Endothelial cell of umbilical vein (primary cell): ENCODE measurements around the gene PSAP. TPM values are rescaled to one million over a fixed set of nuclear protein-coding genes. Genes with fewer than 3 reads are reported as not detected.

Experiments used
- BruUV-seq: library from RNA; stranded (reverse); fragments of 400-500 nt; replicated peaks from 2 replicates; lab custom pipeline; 2021; lab: Mats Ljungman, UMichigan
- CTCF ChIA-PET: fragments of 300-600, 350-600 bp; sonication (Branson Sonifier 250); formaldehyde crosslinking; loops from one replicate; lab custom pipeline; 2021; ENCODE audit warnings: antibody characterized with exemption, inconsistent platforms; lab: Charles Lee
- POLR2A ChIA-PET: fragments of 300-600, 350-600 bp; sonication (Branson Sonifier 250); formaldehyde crosslinking; loops from one replicate; lab custom pipeline; 2021; ENCODE audit warnings: antibody characterized with exemption, inconsistent platforms; lab: Charles Lee
- DNase-seq: peaks from one replicate; pipeline ENCODE4 v3.0.0-alpha.2; 2011; ENCODE audit warnings: low read depth, low spot score
- FAIRE-seq: peaks from 2 replicates; lab custom pipeline; 2011; peaks lifted over from hg19 to GRCh38; lab: Jason Lieb, UNC
- H2AFZ ChIP-seq: 2 replicates; pipeline ENCODE4 v1.6.0; 2012; ENCODE audit warnings: low read depth, low read length, control low read depth, inconsistent platforms
- H3K27ac ChIP-seq: 2 replicates; pipeline ENCODE4 v1.5.1; 2011; ENCODE audit warnings: low read depth, mild to moderate bottlenecking, control low read depth, low read length, moderate library complexity; ENCODE audit not compliant: insufficient read depth
- H3K27me3 ChIP-seq, 2 experiments: 2 replicates each; pipeline versions ENCODE4 v1.6.0 to v1.6.1; 2011; ENCODE audit warnings: low read length in 2 of 2, mixed read lengths in 1 of 2; ENCODE audit not compliant: control insufficient read depth in 2 of 2, insufficient read depth in 2 of 2
- H3K36me3 ChIP-seq, 2 experiments: 2 replicates in 1 of 2; 3 replicates in 1 of 2; pipeline ENCODE4 v1.5.1; 2011; ENCODE audit warnings: low read length in 2 of 2, mild to moderate bottlenecking in 1 of 2, moderate library complexity in 1 of 2; ENCODE audit not compliant: control insufficient read depth in 2 of 2, insufficient read depth in 2 of 2; ENCODE audit errors: extremely low read depth in 1 of 2
- H3K4me1 ChIP-seq: 3 replicates; pipeline ENCODE4 v1.5.1; 2011; ENCODE audit warnings: mild to moderate bottlenecking, low read length; ENCODE audit not compliant: control insufficient read depth, insufficient read depth; ENCODE audit errors: extremely low read depth
- H3K4me2 ChIP-seq: 2 replicates; pipeline ENCODE4 v1.6.1; 2011; ENCODE audit warnings: low read length, control low read depth, mixed read lengths; ENCODE audit not compliant: insufficient read depth
- H3K4me3 ChIP-seq, 3 experiments: fragments of 200-600 bp in 1 of 3; sonication (generic), shearing (Covaris generic) in 1 of 3; replicated peaks in 1 of 3; 2 replicates each; pipeline ENCODE4 v1.5.1; 2011 to 2016; ENCODE audit warnings: control low read depth in 3 of 3, low read length in 3 of 3, mild to moderate bottlenecking in 2 of 3, inconsistent platforms in 1 of 3, low read depth in 1 of 3, moderate library complexity in 1 of 3; ENCODE audit not compliant: insufficient read depth in 1 of 3
- H3K79me2 ChIP-seq: 2 replicates; pipeline ENCODE4 v1.6.0; 2012; ENCODE audit warnings: low read length, inconsistent platforms; ENCODE audit not compliant: control insufficient read depth, insufficient read depth
- H3K9ac ChIP-seq: replicated peaks from 2 replicates; pipeline ENCODE3; 2011; ENCODE audit warnings: low read length, control low read depth; ENCODE audit not compliant: insufficient read depth; ENCODE audit errors: extremely low read depth
- H3K9me1 ChIP-seq: replicated peaks from 3 replicates; pipeline ENCODE4 v1.6.0; 2011; ENCODE audit warnings: mild to moderate bottlenecking, low read length; ENCODE audit not compliant: control insufficient read depth, insufficient read depth; ENCODE audit errors: extremely low read depth
- H3K9me3 ChIP-seq: replicated peaks from 2 replicates; pipeline ENCODE4 v1.5.1; 2012; ENCODE audit warnings: low read length, inconsistent platforms; ENCODE audit not compliant: control insufficient read depth, insufficient read depth
- H4K20me1 ChIP-seq: replicated peaks from 2 replicates; pipeline ENCODE3; 2011; ENCODE audit warnings: mild to moderate bottlenecking, low read length; ENCODE audit not compliant: control insufficient read depth, insufficient read depth; ENCODE audit errors: extremely low read depth
- CTCF ChIP-seq, 2 donors: IDR thresholded peaks; 1 replicate in 1 of 2; 2 replicates in 1 of 2; pipeline ENCODE4 v1.5.1; 2011; ENCODE audit warnings: low read length in 2 of 2, mild to moderate bottlenecking in 2 of 2, moderate library complexity in 2 of 2, control low read depth in 1 of 2, inconsistent platforms in 1 of 2, low read depth in 1 of 2; ENCODE audit not compliant: insufficient read depth in 1 of 2; ENCODE audit errors: extremely low read depth in 1 of 2
- EZH2 ChIP-seq: IDR thresholded peaks from 2 replicates; pipeline ENCODE4 v1.6.1; 2012; ENCODE audit warnings: borderline replicate concordance, low read depth, mild to moderate bottlenecking, moderate library complexity, low read length, inconsistent platforms; ENCODE audit not compliant: severe bottlenecking
- FOS ChIP-seq: IDR thresholded peaks from 2 replicates; pipeline ENCODE4 v1.6.1; 2011; ENCODE audit warnings: mild to moderate bottlenecking, low read length, moderate library complexity, borderline replicate concordance; ENCODE audit not compliant: insufficient read depth
- GATA2 ChIP-seq: IDR thresholded peaks from 2 replicates; pipeline ENCODE4 v1.7.0; 2011; ENCODE audit warnings: low read depth, mild to moderate bottlenecking, moderate library complexity, mixed read lengths, low read length; ENCODE audit not compliant: insufficient read length, insufficient read depth
- JUN ChIP-seq: IDR thresholded peaks from 2 replicates; pipeline ENCODE4 v1.6.1; 2011; ENCODE audit warnings: borderline replicate concordance, low read depth; ENCODE audit not compliant: insufficient read length, insufficient read depth
- MAX ChIP-seq: IDR thresholded peaks from 2 replicates; pipeline ENCODE4 v1.6.1; 2011; ENCODE audit not compliant: insufficient read depth, insufficient read length
- MYC ChIP-seq: IDR thresholded peaks from one replicate; pipeline ENCODE4 v1.6.1; 2011; ENCODE audit warnings: mild to moderate bottlenecking, low read depth, low read length
- POLR2A ChIP-seq: IDR thresholded peaks from 2 replicates; pipeline ENCODE4 v1.6.1; 2012; ENCODE audit warnings: low read depth, mild to moderate bottlenecking, control low read depth, low read length
- POLR2AphosphoS5 ChIP-seq: IDR thresholded peaks from 2 replicates; pipeline ENCODE4 v1.6.1; 2012; ENCODE audit warnings: low read depth, mild to moderate bottlenecking, control low read depth, low read length, moderate library complexity; ENCODE audit not compliant: insufficient read depth
- dilution Hi-C: fragments of 300-500 bp; cut with MboI; formaldehyde crosslinking; loops from one replicate; pipeline ENCODE4 v1.15.0; 2019; ENCODE audit warnings: low sequenced_read_pairs; ENCODE audit not compliant: extremely low pct_ligation_motif_present
- intact Hi-C: fragments of 100-400 bp; cut with micrococcal nuclease; formaldehyde crosslinking; loops from one replicate; pipeline ENCODE4 v1.10.0; 2022
- polyA plus RNA-seq, 4 experiments: library from polyadenylated mRNA; depleted of rRNA in 3 of 4; stranded (reverse) in 3 of 4; unstranded in 1 of 4; fragments of >200 nt; gene quantifications; 2 replicates each; pipeline versions ENCODE4 v1.2.1 to v1.2.3, GENCODE V29; 2011 to 2012; ENCODE audit warnings: missing spikeins in 1 of 4
- total RNA-seq: library from RNA; stranded (reverse); gene quantifications from 2 replicates; pipeline ENCODE4 v1.2.3, GENCODE V29; 2021

PSAP gene
- total and polyA plus RNA-seq, 2 donors (not counting 3 experiments of a cell fraction or from before 2014, with no cell fraction given) = 644 to 1,476 TPM

- POLR2A ChIA-PET = no interaction called here
- FAIRE-seq (no peak), DNase-seq (no peak)
- H3K9me1 ChIP-seq = no peaks in the 10 kb centered on the region
- H3K9me3 ChIP-seq = no peaks in the 10 kb centered on the region
- H3K27ac ChIP-seq = no peak overlapping the region
- no peaks in the 10 kb centered on the region for H3K79me2 ChIP-seq
- H3K4me3 ChIP-seq = no peak overlapping the region
- H3K27me3 ChIP-seq = no peaks in the 10 kb centered on the region
- no TSS peak for BruUV-seq
- no peaks in the 10 kb centered on the region for H3K4me1 ChIP-seq
- H3K9ac ChIP-seq = no peak overlapping the region
- intact Hi-C loops = no loop called here
- no peaks in the 10 kb centered on the region for H4K20me1 ChIP-seq
- TF ChIP-seq POLR2AphosphoS5 (no peak), EZH2 (no peak)
- H3K36me3 ChIP-seq = peaks cover 22 to 65% of the 10 kb centered on the region in 2 experiments
- no peak overlapping the region for H3K4me2 ChIP-seq
- CTCF ChIA-PET = interaction anchor here (0.7 to 4.7 kb wide), 3 partner anchors 11 to 78 kb away, joined by 3 to 28 read pairs (median 3); no protein-coding TSS in a partner anchor
- H2AFZ ChIP-seq = no peak overlapping the region
- dilution Hi-C loops = no loop called here
These were observed 32.3 kb downstream of the PSAP start for GRCh38 chr10:71818674-71819260.

- POLR2A ChIA-PET = no interaction called here
- no TSS peak for BruUV-seq
- Histone ChIP-seq H2AFZ (no peak overlapping the region), H3K27me3 (no peaks in the 10 kb centered on the region), H3K4me2 (no peak overlapping the region), H3K9me3 (no peaks in the 10 kb centered on the region), H4K20me1 (no peaks in the 10 kb centered on the region), H3K79me2 (no peaks in the 10 kb centered on the region), H3K9ac (no peak overlapping the region), H3K9me1 (no peaks in the 10 kb centered on the region), H3K27ac (no peak overlapping the region), H3K4me1 (no peaks in the 10 kb centered on the region), H3K4me3 (no peak overlapping the region), H3K36me3 (peaks cover 18 to 58% of the 10 kb centered on the region in 2 experiments)
- intact Hi-C loops (no loop called here), dilution Hi-C loops (no loop called here)
- DNase-seq (no peak), FAIRE-seq (no peak)
- no peak for TF ChIP-seq GATA2
- no peak for TF ChIP-seq EZH2
- no peak for TF ChIP-seq POLR2A
- no peak for TF ChIP-seq MYC
- no peak for TF ChIP-seq MAX
- no peak for TF ChIP-seq JUN
- no peak for TF ChIP-seq CTCF (IDR thresholded peaks at IDR 0.05; ENCODE audit: extremely low read depth in 1 of 2, insufficient read depth in 1 of 2, low read depth in 1 of 2, low read length in 2 of 2)
- TF ChIP-seq FOS = no peak
- no peak for TF ChIP-seq POLR2AphosphoS5
- CTCF ChIA-PET = interaction anchor here (0.7 to 4.7 kb wide), 2 partner anchors 12 to 78 kb away, joined by 3 to 28 read pairs; no protein-coding TSS in a partner anchor
These were observed 33.0 kb downstream of the PSAP start for GRCh38 chr10:71817831-71818655.
